H1 (cell line): ENCODE data around the gene FRS2. TPM values are rescaled to one million over a fixed set of nuclear protein-coding genes. Genes with fewer than 3 reads are reported as not detected.

Experiments used
- CTCF ChIA-PET: fragments of 300-600 bp; sonication (Branson Sonifier 250); formaldehyde crosslinking; loops from one replicate; lab custom pipeline; 2021; ENCODE audit not compliant: partially characterized antibody; lab: Charles Lee
- POLR2A ChIA-PET: fragments of 300-600 bp; sonication (Branson Sonifier 250); formaldehyde crosslinking; loops from one replicate; lab custom pipeline; 2021; ENCODE audit warnings: inconsistent platforms; ENCODE audit not compliant: partially characterized antibody; lab: Charles Lee
- DNase-seq, 2 experiments: peaks; one replicate each; pipeline versions ENCODE4 v3.0.0 to v3.0.0-alpha.2; 2010 to 2022; ENCODE audit warnings: low spot score in 2 of 2, low read depth in 1 of 2, mixed read lengths in 1 of 2
- FAIRE-seq: peaks from 2 replicates; lab custom pipeline; 2011; peaks lifted over from hg19 to GRCh38; lab: Jason Lieb, UNC
- H2AFZ ChIP-seq: 2 replicates; pipeline ENCODE4 v1.8.1; 2012; ENCODE audit warnings: low read length, inconsistent platforms
- H2AK5ac ChIP-seq: 2 replicates; pipeline ENCODE4 v1.6.1; 2013; ENCODE audit warnings: low read depth, low read length
- H2BK120ac ChIP-seq: replicated peaks from 2 replicates; pipeline ENCODE3; 2013; ENCODE audit warnings: low read depth, low read length, inconsistent platforms
- H2BK12ac ChIP-seq: 2 replicates; pipeline ENCODE4 v1.6.1; 2013; ENCODE audit warnings: low read depth, low read length
- H2BK15ac ChIP-seq: 2 replicates; pipeline ENCODE4 v1.6.1; 2013; ENCODE audit warnings: low read length
- H2BK20ac ChIP-seq: 2 replicates; pipeline ENCODE4 v1.6.1; 2013; ENCODE audit warnings: low read length
- H2BK5ac ChIP-seq: 2 replicates; pipeline ENCODE4 v1.6.1; 2013; ENCODE audit warnings: low read depth, low read length
- H3K14ac ChIP-seq: 2 replicates; pipeline ENCODE4 v1.6.1; 2013; ENCODE audit warnings: inconsistent platforms; ENCODE audit not compliant: insufficient read length
- H3K18ac ChIP-seq: 2 replicates; pipeline ENCODE4 v1.6.1; 2013; ENCODE audit warnings: low read length; ENCODE audit errors: extremely low read depth
- H3K23ac ChIP-seq: 2 replicates; pipeline ENCODE4 v1.6.1; 2013; ENCODE audit warnings: inconsistent platforms; ENCODE audit not compliant: insufficient read length
- H3K23me2 ChIP-seq: 2 replicates; pipeline ENCODE4 v1.6.1; 2013; ENCODE audit warnings: low read depth, low read length
- H3K27ac ChIP-seq: 2 replicates; pipeline ENCODE4 v1.6.1; 2011; ENCODE audit warnings: low read depth, low read length, inconsistent platforms
- H3K27me3 ChIP-seq, 4 experiments: replicated peaks in 1 of 4; 1 replicate in 1 of 4; 2 replicates in 3 of 4; pipeline versions ENCODE4 v1.6.1 to v1.8.1; 2011 to 2013; ENCODE audit warnings: low read length in 3 of 4, mild to moderate bottlenecking in 3 of 4, inconsistent platforms in 2 of 4, mixed read lengths in 2 of 4, moderate library complexity in 1 of 4; ENCODE audit not compliant: control insufficient read depth in 3 of 4, insufficient read depth in 3 of 4; ENCODE audit errors: extremely low read depth in 1 of 4
- H3K36me3 ChIP-seq, 4 experiments: 2 replicates each; pipeline versions ENCODE4 v1.6.1 to v1.8.1; 2011 to 2013; ENCODE audit warnings: mild to moderate bottlenecking in 4 of 4, low read length in 3 of 4, moderate library complexity in 2 of 4, control low read depth in 1 of 4, inconsistent platforms in 1 of 4; ENCODE audit not compliant: insufficient read depth in 4 of 4, control insufficient read depth in 2 of 4
- H3K4ac ChIP-seq: replicated peaks from 2 replicates; pipeline ENCODE3; 2013; ENCODE audit warnings: low read length, low read depth, mixed read lengths, inconsistent platforms; ENCODE audit not compliant: insufficient read length
- H3K4me1 ChIP-seq, 4 experiments: replicated peaks in 1 of 4; 1 replicate in 1 of 4; 2 replicates in 3 of 4; pipeline versions ENCODE4 v1.6.1 to v1.8.1; 2011 to 2013; ENCODE audit warnings: low read length in 3 of 4, inconsistent platforms in 2 of 4, mixed read lengths in 1 of 4; ENCODE audit not compliant: insufficient read depth in 4 of 4, control insufficient read depth in 3 of 4
- H3K4me2 ChIP-seq, 2 experiments: 2 replicates each; pipeline versions ENCODE4 v1.6.1 to v1.8.1; 2011 to 2013; ENCODE audit warnings: low read depth in 2 of 2, low read length in 2 of 2, control low read depth in 1 of 2, inconsistent platforms in 1 of 2, mild to moderate bottlenecking in 1 of 2; ENCODE audit not compliant: insufficient read depth in 1 of 2
- H3K4me3 ChIP-seq, 4 experiments: fragments of 200-600, 300-600 bp in 1 of 4; sonication (generic), shearing (Covaris generic), sonication (Bioruptor Twin) in 1 of 4; 2 replicates each; pipeline versions ENCODE4 v1.5.1 to v1.8.1; 2011 to 2016; ENCODE audit warnings: low read length in 4 of 4, low read depth in 3 of 4, control low read depth in 2 of 4, inconsistent platforms in 2 of 4, mild to moderate bottlenecking in 2 of 4, mixed read lengths in 1 of 4, moderate library complexity in 1 of 4; ENCODE audit not compliant: insufficient read depth in 2 of 4; ENCODE audit errors: extremely low read depth in 1 of 4
- H3K56ac ChIP-seq: replicated peaks from 2 replicates; pipeline ENCODE3; 2013; ENCODE audit warnings: low read depth, mild to moderate bottlenecking, mixed read lengths, low read length, inconsistent platforms; ENCODE audit not compliant: insufficient read length
- H3K79me1 ChIP-seq: 2 replicates; pipeline ENCODE4 v1.6.1; 2013; ENCODE audit warnings: low read depth, low read length, control low read depth
- H3K79me2 ChIP-seq, 2 experiments: 2 replicates each; pipeline versions ENCODE4 v1.6.1 to v1.8.1; 2012 to 2013; ENCODE audit warnings: low read length in 2 of 2, mild to moderate bottlenecking in 2 of 2, inconsistent platforms in 1 of 2; ENCODE audit not compliant: insufficient read depth in 2 of 2, control insufficient read depth in 1 of 2
- H3K9ac ChIP-seq, 4 experiments: replicated peaks in 1 of 4; 1 replicate in 1 of 4; 2 replicates in 3 of 4; pipeline versions ENCODE4 v1.6.1 to v1.8.1; 2011 to 2013; ENCODE audit warnings: low read depth in 3 of 4, low read length in 3 of 4, control low read depth in 2 of 4, mild to moderate bottlenecking in 2 of 4, moderate library complexity in 2 of 4, inconsistent platforms in 1 of 4; ENCODE audit errors: extremely low read depth in 1 of 4
- H3K9me3 ChIP-seq, 2 experiments: 2 replicates each; pipeline versions ENCODE4 v1.6.1 to v1.8.1; 2012 to 2013; ENCODE audit warnings: mild to moderate bottlenecking in 2 of 2, moderate library complexity in 2 of 2, control low read depth in 1 of 2, inconsistent platforms in 1 of 2, low read depth in 1 of 2, low read length in 1 of 2, mixed read lengths in 1 of 2; ENCODE audit not compliant: insufficient read depth in 2 of 2
- H4K20me1 ChIP-seq, 2 experiments: replicated peaks in 1 of 2; 2 replicates each; pipeline versions ENCODE3 to v1.8.1; 2011 to 2013; ENCODE audit warnings: inconsistent platforms in 2 of 2, low read length in 2 of 2, mild to moderate bottlenecking in 1 of 2; ENCODE audit not compliant: insufficient read depth in 2 of 2, control insufficient read depth in 1 of 2
- H4K5ac ChIP-seq: 2 replicates; pipeline ENCODE4 v1.6.1; 2013; ENCODE audit warnings: low read length, low read depth, mixed read lengths, inconsistent platforms; ENCODE audit not compliant: insufficient read length
- H4K8ac ChIP-seq: 2 replicates; pipeline ENCODE4 v1.8.0; 2013; ENCODE audit warnings: mild to moderate bottlenecking, moderate library complexity, low read length, inconsistent platforms; ENCODE audit not compliant: insufficient read depth; ENCODE audit errors: extremely low read depth
- H4K91ac ChIP-seq: replicated peaks from 2 replicates; pipeline ENCODE3; 2013; ENCODE audit warnings: low read length, mixed read lengths, inconsistent platforms; ENCODE audit not compliant: insufficient read length
- CHD1 ChIP-seq: IDR thresholded peaks from 2 replicates; pipeline ENCODE4 v1.6.1; 2012; ENCODE audit warnings: low read depth, low read length, improper control_type of control experiment
- RFX5 ChIP-seq: IDR thresholded peaks from 2 replicates; pipeline ENCODE4 v1.6.1; 2011; ENCODE audit warnings: low read depth, low read length, improper control_type of control experiment, borderline replicate concordance
- WGBS, 2 experiments: shearing (Covaris generic) in 1 of 2; methylation state at CpG; one replicate each; pipeline versions ENCODE4 v1.1.6 to v1.1.7; 2013 to 2015; ENCODE audit warnings: low lambda C conversion rate in 2 of 2, mixed read lengths in 2 of 2, inconsistent platforms in 1 of 2, low coverage in 1 of 2, missing lambda C conversion rate in 1 of 2; ENCODE audit not compliant: insufficient replicate concordance in 2 of 2, insufficient coverage in 1 of 2, insufficient read length in 1 of 2; ENCODE audit errors: extremely low coverage in 1 of 2, missing lambda C conversion rate in 1 of 2; 5-methylcytosine and 5-hydroxymethylcytosine counted together
- polyA plus RNA-seq, 7 experiments: library from polyadenylated mRNA; depleted of rRNA in 3 of 7; stranded (reverse) in 5 of 7; unstranded in 2 of 7; fragments of >200 nt in 5 of 7; fragments of 200-250 nt in 2 of 7; gene quantifications; 1 replicate in 5 of 7; 2 replicates in 1 of 7; 4 replicates in 1 of 7; pipeline versions ENCODE4 v1.2.1 to v1.2.3, GENCODE V29; 2011 to 2013; ENCODE audit warnings: missing spikeins in 2 of 7, mixed read lengths in 2 of 7
- total RNA-seq: library from RNA; stranded (reverse); fragmentation: NEBNext Ultra II Directional; extraction: Animal tissue kit (Norgen Biotek cat#: 25700); gene quantifications from 2 replicates; pipeline ENCODE4 v1.2.1, GENCODE V29; 2021

FRS2 gene
- total and polyA plus RNA-seq, 2 of the 8 experiments (the other 6 are each of a cell fraction or from before 2014, with no cell fraction given), result 10.3 to 35.8 TPM

- Histone ChIP-seq H3K4me1 (peaks cover 0 to 3% (median 0%) of the 10 kb centered on the region in 4 experiments; a peak in 1 of 7 replicates), H2BK12ac (no peak overlapping the region), H2AK5ac (no peak overlapping the region), H3K23ac (no peak overlapping the region), H3K4ac (no peak overlapping the region), H3K9me3 (no peaks in the 10 kb centered on the region), H3K27ac (no peak overlapping the region), H3K23me2 (no peaks in the 10 kb centered on the region), H3K4me3 (no peak overlapping the region), H3K9ac (peak overlapping the region in 1 of 4 experiments; percentile 14; a peak in 1 of 7 replicates), H4K8ac (no peak overlapping the region), H2BK20ac (no peak overlapping the region), H2BK5ac (no peak overlapping the region), H4K5ac (no peak overlapping the region), H2AFZ (no peak overlapping the region), H3K4me2 (no peak overlapping the region), H3K27me3 (no peaks in the 10 kb centered on the region), H3K18ac (no peak overlapping the region), H3K56ac (no peak overlapping the region), H4K91ac (no peak overlapping the region), H2BK15ac (no peak overlapping the region), H3K79me2 (peaks cover 0 to 96% of the 10 kb centered on the region in 2 experiments; a peak in 3 of 4 replicates), H4K20me1 (peaks cover 2 to 12% of the 10 kb centered on the region in 2 experiments), H3K14ac (no peak overlapping the region), H3K79me1 (peaks cover 12% of the 10 kb centered on the region; the same call in 1 of the 2 replicates), H3K36me3 (no peaks in the 10 kb centered on the region), H2BK120ac (no peak overlapping the region)
- TF ChIP-seq RFX5, result no peak
- no peak for TF ChIP-seq CHD1
- POLR2A ChIA-PET, result interaction anchor here (1.4 kb wide), 1 partner anchor 13 kb away, joined by 3 read pairs; no protein-coding TSS in a partner anchor
- CTCF ChIA-PET, result interaction anchor here (1.6 kb wide), 1 partner anchor 107 kb away, joined by 5 read pairs; no protein-coding TSS in a partner anchor
- no peak for DNase-seq
- 90% methylated on average over 5 of the region's 5 CpGs; no CpG with 5 or more reads in 1 of the 2 experiments for WGBS, 2 experiments
- FAIRE-seq, result no peak
These were observed 31.1 kb downstream of the FRS2 start for GRCh38 chr12:69501154-69501895.
